CD4-positive, alpha-beta T cell treated with Interleukin-1 beta for 1 hour (primary cell): ENCODE results near the gene SERTM2.
"Not testable (repeated sequence)": the region's sequence is repeated elsewhere in the genome, so short reads cannot be mapped to it uniquely, and the experiment has no call there.

Source experiments
- DNase-seq, 2 donors: peaks; one replicate each; pipeline ENCODE4 v3.0.0-alpha.2; 2020 to 2022

Gene SERTM2

DNA sequence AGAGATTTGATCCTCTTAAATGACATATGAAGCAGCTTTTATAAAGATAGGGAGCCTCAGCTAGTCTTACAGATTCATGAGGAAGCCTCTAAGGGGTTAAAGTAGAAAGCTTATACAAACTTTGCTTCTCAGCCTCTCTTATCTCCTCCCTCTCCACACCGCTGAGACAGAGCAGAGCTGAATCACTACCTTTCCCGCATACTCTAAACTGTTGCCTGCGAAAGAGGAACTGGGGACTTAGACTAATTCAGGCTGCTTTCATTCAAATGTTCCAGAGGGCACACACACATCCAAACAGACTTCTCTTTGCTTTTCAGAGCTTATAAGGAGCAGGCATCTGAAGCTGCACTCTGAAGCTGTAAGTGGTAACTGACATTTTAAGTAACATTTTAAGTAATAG is at the start of gene SERTM2:
TSS of gene SERTM2 (plus strand) at position 169 of the 400 bp plus-strand sequence. CDS start 7,213 bp downstream, outside the sequence.
- DNase-seq, result no peak

DNA sequence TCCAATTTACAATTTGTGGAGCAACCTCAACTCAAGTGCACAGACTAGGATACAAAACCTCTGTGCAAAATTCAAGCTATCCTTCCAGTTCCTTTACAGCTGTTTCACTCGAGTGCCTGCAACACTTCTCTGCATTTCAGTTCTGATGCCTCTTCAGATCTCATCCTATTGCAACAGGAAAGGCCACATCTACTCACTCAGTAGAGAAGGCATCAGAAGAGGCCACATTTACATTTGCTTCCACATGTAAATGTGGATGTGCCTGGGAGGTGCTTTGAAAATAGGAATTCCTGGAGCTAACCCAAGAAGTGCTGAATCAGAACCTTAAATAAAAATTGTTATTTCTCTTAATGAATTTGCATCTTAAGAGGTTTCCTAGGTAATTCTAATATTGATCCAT is 45.8 kb upstream of the SERTM2 start:
- DNase-seq, result no peak

- DNase-seq, result no peak
Observed at GRCh38 chrX:111467896-111468295, 43.5 kb upstream of the SERTM2 start.

GRCh38 chrX:111470681-111471403 is 40.6 kb upstream of the SERTM2 start:
- no peak for DNase-seq

DNA sequence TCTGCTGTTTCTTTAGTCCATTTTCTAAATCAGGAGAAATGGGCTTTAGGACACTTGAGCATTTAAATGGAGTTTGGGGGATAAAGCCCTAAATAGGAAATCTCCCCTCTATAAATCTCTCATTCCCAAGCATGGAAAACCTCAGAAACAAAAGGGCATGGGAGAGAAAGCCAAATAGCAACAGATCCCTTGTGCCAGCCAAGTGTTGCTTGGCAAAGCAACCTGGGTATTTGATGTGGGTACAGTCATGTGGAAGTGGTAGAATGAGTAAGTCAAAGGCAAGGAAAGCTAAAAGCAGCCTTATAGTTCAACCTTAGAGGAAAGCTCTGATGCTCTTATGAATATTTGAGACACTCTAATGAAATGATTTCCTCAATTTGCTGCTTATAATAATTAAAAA is 29.5 kb upstream of the SERTM2 start:
- no peak for DNase-seq

DNA sequence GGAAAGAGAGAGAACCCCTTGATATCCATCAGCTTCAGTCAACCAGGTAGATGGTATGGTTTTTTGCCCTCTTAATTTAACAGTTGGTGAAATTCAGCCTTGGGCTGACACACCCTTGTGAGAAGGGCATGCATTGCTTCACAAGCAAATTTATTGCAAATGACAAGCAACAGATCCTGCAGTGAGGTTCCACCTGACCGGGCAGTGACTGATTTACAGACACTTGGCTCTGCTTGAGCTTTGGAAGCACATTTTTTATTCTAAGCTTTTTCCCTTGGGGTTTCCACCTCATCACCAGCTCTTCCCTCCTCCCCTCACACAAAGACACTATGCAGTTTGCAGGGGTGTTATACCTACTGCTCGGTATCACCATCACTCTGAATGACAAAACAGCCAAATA is 28.3 kb upstream of the SERTM2 start:
- DNase-seq, result no peak

DNA sequence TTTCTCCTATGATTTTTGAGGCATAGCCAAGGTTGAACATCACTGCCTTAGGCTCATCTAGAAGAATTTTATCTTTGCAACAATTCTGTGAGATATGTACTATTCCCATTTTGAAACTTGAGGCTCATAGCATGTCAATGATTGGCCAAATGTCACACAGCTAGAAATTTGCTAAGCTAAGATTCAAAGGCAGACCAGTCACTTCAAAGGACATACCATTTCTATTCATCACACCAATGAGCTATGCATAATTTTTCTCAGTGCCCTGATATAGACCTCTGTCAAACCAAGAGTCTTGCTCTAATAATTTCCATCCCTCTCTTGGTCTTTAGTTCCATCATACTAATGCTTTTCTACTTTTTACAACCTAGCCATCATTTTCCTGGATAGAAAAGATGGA is 27.6 kb upstream of the SERTM2 start:
- DNase-seq, result no peak

DNA sequence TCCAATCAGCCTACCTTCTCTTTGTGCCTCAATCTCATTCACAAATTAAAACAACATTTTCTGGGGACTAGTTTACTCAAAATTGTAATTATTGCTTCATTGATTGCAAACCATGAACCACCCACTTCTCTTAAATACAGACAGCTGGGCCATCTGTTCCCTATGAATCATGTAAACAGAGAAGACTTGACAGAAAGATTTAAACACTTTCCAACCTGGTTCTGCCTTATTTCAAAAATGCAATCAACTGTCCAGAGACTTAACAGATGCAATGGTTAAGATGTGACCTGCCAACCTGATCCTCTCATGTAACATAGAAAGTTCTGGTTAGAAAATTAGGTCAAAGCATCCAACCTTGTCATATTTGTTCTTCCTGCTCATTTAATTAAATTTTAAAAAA is 20.8 kb upstream of the SERTM2 start:
- DNase-seq, result no peak

- no peak for DNase-seq
Observed at GRCh38 chrX:111492085-111492484, 19.4 kb upstream of the SERTM2 start.

GRCh38 chrX:111498538-111499103 is 12.8 kb upstream of the SERTM2 start:
- no peak for DNase-seq

GRCh38 chrX:111503485-111503993 is 7.9 kb upstream of the SERTM2 start:
- DNase-seq, result no peak

DNA sequence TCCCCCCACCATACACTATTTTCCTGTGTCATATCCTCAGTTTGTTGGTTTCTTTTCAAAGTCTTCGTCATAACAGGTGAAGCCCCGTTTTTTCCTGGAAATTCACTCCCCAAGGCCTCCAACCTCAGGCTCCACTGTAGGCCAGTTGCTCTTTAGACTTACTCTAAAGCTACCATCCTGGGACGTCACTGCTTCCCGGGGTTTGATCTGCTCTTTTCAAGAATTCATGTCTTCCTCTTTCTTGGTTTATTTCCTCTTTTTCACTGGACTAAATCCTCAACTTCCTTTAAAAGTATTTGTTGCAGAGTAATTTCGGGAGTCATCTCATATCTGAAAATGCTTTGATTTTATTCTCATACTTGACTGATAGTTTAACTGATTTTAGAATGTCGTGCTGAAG is 6.5 kb upstream of the SERTM2 start:
- DNase-seq, result no peak

GRCh38 chrX:111505783-111506182 is 5.7 kb upstream of the SERTM2 start:
- no peak for DNase-seq

GRCh38 chrX:111506826-111507225 is 4.6 kb upstream of the SERTM2 start:
- no peak for DNase-seq

DNA sequence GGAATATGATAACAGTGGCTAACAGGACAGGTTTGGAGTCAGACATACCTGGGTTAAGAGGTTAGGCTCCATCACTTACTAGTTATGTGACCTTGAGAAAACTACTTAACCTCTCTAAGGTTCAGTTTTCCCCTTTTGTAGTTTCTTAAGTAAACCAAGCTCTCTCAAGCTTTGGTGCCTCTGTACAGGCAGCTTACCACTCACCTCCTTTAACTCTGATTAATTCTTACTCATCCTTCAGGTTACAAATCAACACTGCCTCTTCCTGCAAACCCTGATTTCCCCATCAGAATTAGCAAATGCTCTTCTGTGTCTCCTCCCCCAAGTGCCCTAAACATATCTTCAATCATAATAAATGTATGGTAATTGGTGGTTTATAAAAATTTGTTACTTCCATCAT is 3.5 kb upstream of the SERTM2 start:
- no peak for DNase-seq

GRCh38 chrX:111515298-111515697 is 3.9 kb downstream of the SERTM2 start:
- no peak for DNase-seq

DNA sequence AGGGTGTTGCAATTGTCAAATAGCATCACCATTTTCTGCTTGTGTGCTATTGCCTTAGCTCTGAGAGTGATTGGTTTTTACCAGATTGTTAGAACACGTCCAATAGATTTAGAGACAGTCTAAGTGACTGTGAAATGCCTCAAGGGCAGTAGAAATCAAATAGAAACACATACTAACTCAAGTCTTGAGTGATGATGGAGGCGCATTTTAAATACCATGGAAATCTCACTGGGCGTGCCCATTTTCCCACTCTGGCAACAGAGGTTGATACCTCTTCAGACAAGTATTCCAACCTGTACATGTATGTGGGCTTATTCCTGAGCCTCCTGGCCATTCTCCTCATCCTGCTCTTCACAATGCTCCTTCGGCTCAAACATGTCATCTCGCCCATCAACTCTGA is 7.2 kb downstream of the SERTM2 start:
- DNase-seq, result no peak

DNA sequence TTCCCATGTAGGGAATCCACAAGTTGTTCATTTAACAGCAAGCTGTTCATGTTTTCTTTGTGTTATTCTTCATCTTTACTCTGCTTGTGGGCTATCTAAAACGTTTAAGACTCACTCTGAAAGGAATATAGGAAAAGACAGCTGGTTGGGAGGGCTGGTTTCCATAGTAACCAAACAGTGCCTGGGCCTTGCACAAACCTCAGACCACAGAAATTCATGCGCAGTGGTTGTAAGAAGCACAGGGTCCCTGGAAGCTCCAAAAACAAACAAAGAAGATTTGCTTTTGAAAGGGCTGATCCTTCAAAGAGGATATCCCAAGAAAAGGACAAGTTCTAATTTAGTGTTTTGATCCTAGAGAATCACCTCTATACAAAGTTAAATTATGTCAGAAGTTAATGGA is 7.8 kb downstream of the SERTM2 start:
- no peak for DNase-seq

DNA sequence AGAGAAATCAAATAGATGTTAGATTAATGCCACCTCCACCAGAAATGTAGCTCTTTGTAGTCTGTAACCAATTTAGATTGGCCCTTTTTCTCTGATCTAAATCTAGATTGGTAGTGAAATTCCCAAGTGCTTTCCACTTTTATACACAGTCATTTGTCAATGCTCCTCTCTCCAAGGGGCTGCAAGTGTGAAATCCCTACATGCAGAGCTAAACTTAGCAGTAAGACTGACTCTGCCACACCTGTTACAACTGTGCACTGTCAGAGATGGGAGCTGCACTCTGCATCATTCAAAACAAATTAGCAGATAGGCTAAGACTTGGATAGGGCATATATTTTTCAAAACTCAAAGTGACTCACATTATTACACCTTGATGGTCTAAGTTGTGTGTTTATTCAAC is 9.1 kb downstream of the SERTM2 start:
- DNase-seq, result no peak

DNA sequence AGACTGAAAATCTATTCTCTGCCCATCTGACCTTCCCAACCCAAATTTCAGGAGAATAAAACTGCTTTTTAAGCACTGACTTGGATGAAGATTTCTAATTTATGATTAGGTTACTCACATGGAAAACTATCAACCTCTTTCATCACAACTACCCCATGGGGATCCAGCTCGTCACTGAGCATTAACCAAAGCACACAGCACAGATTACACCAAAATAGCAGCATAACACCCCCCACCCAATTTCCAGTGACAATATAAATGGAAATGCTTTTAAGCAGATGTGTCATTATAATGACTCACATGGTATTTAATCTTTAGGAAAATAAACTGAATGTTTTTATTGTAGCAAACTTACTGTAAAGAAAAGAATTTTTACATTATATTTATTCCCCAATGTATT is 9.7 kb downstream of the SERTM2 start:
- no peak for DNase-seq

DNA sequence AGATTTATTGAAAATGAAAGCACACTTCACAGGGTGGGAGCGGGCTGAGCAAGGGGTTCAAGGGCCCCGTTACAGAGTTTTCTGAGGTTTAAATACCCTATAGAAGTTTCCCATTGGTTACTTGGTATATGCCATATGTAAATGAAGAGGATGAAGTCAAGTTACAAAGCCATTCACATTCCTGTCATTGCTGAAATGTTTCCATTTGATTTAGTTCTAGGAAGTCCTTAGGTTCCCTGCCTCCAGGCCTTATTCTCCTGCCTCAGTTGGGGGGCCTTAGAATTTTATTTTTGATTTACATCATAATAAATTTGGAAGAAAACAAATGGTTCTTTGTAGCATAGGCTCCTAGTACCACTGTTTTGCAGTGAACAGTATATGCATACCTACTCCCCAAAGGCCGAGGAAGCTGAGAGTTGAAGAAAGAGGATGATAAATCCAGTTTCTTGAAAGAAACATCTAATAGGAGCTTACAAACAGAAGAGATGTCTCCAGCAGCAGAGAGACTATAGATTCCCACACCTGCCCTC is 31.8 kb downstream of the SERTM2 start:
- DNase-seq, result no peak

DNA sequence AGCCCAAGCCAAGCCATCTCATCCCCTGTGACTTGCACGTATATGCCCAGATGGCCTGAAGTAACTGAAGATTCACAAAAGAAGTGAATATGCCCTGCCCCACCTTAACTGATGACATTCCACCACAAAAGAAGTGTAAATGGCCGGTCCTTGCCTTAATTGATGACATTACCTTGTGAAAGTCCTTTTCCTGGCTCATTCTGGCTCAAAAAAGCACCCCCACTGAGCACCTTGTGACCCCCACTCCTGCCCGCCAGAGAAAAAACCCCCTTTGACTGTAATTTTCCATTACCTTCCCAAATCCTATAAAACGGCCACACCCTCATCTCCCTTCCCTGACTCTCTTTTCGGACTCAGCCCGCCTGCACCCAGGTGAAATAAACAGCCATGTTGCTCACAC is 37.8 kb downstream of the SERTM2 start:
- DNase-seq, result not testable (repeated sequence)

GRCh38 chrX:111555406-111555958 is 44.0 kb downstream of the SERTM2 start:
- DNase-seq, result no peak

DNA sequence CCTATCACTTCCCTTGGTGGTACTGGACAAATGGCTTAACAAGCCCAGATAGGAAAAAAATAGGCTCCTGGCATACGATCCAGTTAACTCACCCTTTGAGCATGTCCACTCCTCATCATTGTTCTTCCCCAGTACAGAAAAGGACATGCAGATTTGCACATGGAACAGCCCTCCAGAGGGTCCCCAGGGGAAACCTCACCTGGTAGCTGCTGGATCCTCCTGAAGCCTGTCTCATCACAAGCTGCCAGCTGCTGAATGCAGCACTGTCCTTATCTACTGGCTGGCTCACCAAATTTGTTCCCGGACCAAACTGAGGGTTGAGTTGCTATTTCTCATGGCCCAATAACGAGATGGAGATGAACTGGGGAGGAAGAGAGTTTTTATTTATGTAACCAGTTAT is 49.4 kb downstream of the SERTM2 start:
- DNase-seq, result no peak
